ENCODE results near the gene FREM3.

DNA sequence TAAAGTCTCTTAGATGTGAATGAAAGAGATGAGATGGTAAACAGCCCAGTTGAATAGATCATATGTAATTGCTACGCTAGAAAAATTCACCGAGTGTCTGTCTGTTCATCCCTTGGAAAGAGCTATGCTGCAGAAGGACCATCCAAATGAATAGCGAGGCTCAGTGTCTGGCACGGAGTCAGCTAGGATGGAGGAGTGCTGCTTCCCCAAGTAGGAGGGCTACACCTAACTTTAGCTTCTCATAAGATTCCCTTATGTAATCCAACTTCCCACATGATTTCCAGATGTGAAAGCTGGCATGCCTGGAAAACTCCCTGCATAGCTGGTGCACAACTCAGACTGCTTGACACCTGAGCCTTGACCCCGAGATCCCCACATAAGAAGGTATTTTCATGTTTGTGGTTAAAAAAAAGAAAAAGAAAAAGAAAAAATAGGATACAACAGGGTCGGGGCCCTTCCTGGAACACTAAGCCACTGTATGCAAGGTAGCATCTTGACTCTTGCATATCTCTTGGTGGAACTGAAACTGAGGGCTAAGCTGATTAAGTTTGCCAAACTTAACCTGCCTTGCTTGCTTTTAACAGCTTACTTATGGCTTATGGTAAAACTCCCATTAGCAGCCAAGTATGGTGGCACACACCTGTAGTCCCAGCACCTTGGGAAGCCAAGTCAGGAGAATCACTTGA lies 82.3 kb downstream of the FREM3 start:
- TF ChIP-seq, protein P1, sequence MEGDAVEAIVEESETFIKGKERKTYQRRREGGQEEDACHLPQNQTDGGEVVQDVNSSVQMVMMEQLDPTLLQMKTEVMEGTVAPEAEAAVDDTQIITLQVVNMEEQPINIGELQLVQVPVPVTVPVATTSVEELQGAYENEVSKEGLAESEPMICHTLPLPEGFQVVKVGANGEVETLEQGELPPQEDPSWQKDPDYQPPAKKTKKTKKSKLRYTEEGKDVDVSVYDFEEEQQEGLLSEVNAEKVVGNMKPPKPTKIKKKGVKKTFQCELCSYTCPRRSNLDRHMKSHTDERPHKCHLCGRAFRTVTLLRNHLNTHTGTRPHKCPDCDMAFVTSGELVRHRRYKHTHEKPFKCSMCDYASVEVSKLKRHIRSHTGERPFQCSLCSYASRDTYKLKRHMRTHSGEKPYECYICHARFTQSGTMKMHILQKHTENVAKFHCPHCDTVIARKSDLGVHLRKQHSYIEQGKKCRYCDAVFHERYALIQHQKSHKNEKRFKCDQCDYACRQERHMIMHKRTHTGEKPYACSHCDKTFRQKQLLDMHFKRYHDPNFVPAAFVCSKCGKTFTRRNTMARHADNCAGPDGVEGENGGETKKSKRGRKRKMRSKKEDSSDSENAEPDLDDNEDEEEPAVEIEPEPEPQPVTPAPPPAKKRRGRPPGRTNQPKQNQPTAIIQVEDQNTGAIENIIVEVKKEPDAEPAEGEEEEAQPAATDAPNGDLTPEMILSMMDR (conservative IDR thresholded peaks at IDR 0.05 in 1 of 2, IDR thresholded peaks at IDR 0.05 in 1 of 2; ENCODE audit: low read depth in 1 of 2, low read length in 2 of 2): no peak
- no peak for TF ChIP-seq EZH2 (IDR thresholded peaks at IDR 0.05; ENCODE audit: low read length, missing control alignments)
